Measurements from ENCODE around the gene AOX1. TPM values are rescaled to one million over a fixed set of nuclear protein-coding genes. Genes with fewer than 3 reads are reported as not detected.
"Not testable (repeated sequence)": the region's sequence is repeated elsewhere in the genome, so short reads cannot be mapped to it uniquely, and the experiment has no call there.

AOX1 gene
- total RNA-seq, 1 experiment from 2014 or later, result 3.5 TPM

GRCh38 chr2:200609028-200609614 is 23.3 kb downstream of the AOX1 start:
- Histone ChIP-seq H3K56ac (ENCODE audit: insufficient read length, low read depth, low read length) (no peak overlapping the region), H3K4me1 (ENCODE audit: insufficient read depth, low read length) (no peaks in the 10 kb centered on the region), H2BK15ac (ENCODE audit: low read depth, low read length) (no peak overlapping the region), H3K14ac (ENCODE audit: insufficient read depth, low read length) (no peak overlapping the region), H2BK120ac (ENCODE audit: low read depth, low read length, poor library complexity, severe bottlenecking) (no peak overlapping the region), H3K27ac (ENCODE audit: insufficient read length, low read depth, low read length) (no peak overlapping the region), H4K5ac (ENCODE audit: insufficient read length, low read depth, low read length) (no peak overlapping the region), H2BK5ac (ENCODE audit: insufficient read length, low read length) (no peak overlapping the region), H4K20me1 (ENCODE audit: control insufficient read depth, insufficient read depth, insufficient read length) (no peaks in the 10 kb centered on the region), H3K79me2 (ENCODE audit: insufficient read depth, low read length) (no peaks in the 10 kb centered on the region), H2BK12ac (ENCODE audit: insufficient read length, low read depth, low read length) (no peak overlapping the region), H3K23me2 (ENCODE audit: insufficient read length, low read depth, low read length, poor library complexity, severe bottlenecking) (no peaks in the 10 kb centered on the region), H3T11ph (ENCODE audit: low read length) (no peak overlapping the region), H3K27me3 (ENCODE audit: insufficient read depth, low read length) (no peaks in the 10 kb centered on the region), H3K4me2 (ENCODE audit: insufficient read depth, insufficient read length, low read length) (no peak overlapping the region), H3K79me1 (ENCODE audit: insufficient read depth, low read depth, low read length, poor library complexity, severe bottlenecking) (no peaks in the 10 kb centered on the region), H3K23ac (ENCODE audit: insufficient read length, low read depth, low read length) (no peak overlapping the region), H2AFZ (ENCODE audit: low read length) (no peak overlapping the region), H3K9ac (ENCODE audit: extremely low read depth, insufficient read length, low read length) (no peak overlapping the region), H3K18ac (ENCODE audit: insufficient read length, low read depth, low read length) (no peak overlapping the region), H4K8ac (replicated peaks; ENCODE audit: insufficient read length, low read depth, low read length) (no peak overlapping the region), H3K4ac (ENCODE audit: low read depth, low read length) (no peak overlapping the region), H4K91ac (ENCODE audit: insufficient read length, low read depth, low read length) (no peak overlapping the region), H2BK20ac (ENCODE audit: low read depth, low read length, poor library complexity, severe bottlenecking) (no peak overlapping the region), H2AK5ac (ENCODE audit: insufficient read length, low read length) (no peak overlapping the region), H3K9me3 (ENCODE audit: control insufficient read depth, low read depth, low read length) (no peaks in the 10 kb centered on the region)
- H3K36me3 Mint-ChIP-seq (ENCODE audit: insufficient read depth in 1 of 3, low read depth in 3 of 3), result peaks cover 0 to 17% (median 15%) of the 10 kb centered on the region in 3 experiments; a peak in 3 of 7 replicates
- H3K27ac Mint-ChIP-seq, result no peak overlapping the region
- no peaks in the 10 kb centered on the region for H3K4me1 Mint-ChIP-seq
- peaks cover 0 to 5% of the 10 kb centered on the region in 2 experiments; a peak in 1 of 5 replicates for H3K9me3 Mint-ChIP-seq
- DNase-seq, result no peak
- H3K27me3 Mint-ChIP-seq (ENCODE audit: low read depth), result no peaks in the 10 kb centered on the region
- H3K4me3 Mint-ChIP-seq, result no peak overlapping the region
- TF ChIP-seq CTCF (conservative IDR thresholded peaks at IDR 0.05), result no peak

GRCh38 chr2:200610217-200610616 is 24.4 kb downstream of the AOX1 start:
- H2AK5ac ChIP-seq (ENCODE audit: insufficient read length, low read length); H2BK5ac ChIP-seq (ENCODE audit: insufficient read length, low read length); H3K9me3 ChIP-seq (ENCODE audit: control insufficient read depth, low read depth, low read length); H2BK12ac ChIP-seq (ENCODE audit: insufficient read length, low read depth, low read length); H3K56ac ChIP-seq (ENCODE audit: insufficient read length, low read depth, low read length); H3K9me3 Mint-ChIP-seq; H4K5ac ChIP-seq (ENCODE audit: insufficient read length, low read depth, low read length); H4K8ac ChIP-seq (replicated peaks; ENCODE audit: insufficient read length, low read depth, low read length); H3K14ac ChIP-seq (ENCODE audit: insufficient read depth, low read length); H3K4me2 ChIP-seq (ENCODE audit: insufficient read depth, insufficient read length, low read length); DNase-seq; H3K27ac Mint-ChIP-seq; H3K27me3 ChIP-seq (ENCODE audit: insufficient read depth, low read length); H3T11ph ChIP-seq (ENCODE audit: low read length); H2BK15ac ChIP-seq (ENCODE audit: low read depth, low read length); H3K18ac ChIP-seq (ENCODE audit: insufficient read length, low read depth, low read length); H3K4me1 ChIP-seq (ENCODE audit: insufficient read depth, low read length); H3K79me1 ChIP-seq (ENCODE audit: insufficient read depth, low read depth, low read length, poor library complexity, severe bottlenecking); H4K20me1 ChIP-seq (ENCODE audit: control insufficient read depth, insufficient read depth, insufficient read length); H3K9ac ChIP-seq (ENCODE audit: extremely low read depth, insufficient read length, low read length); H2BK20ac ChIP-seq (ENCODE audit: low read depth, low read length, poor library complexity, severe bottlenecking); H4K91ac ChIP-seq (ENCODE audit: insufficient read length, low read depth, low read length); H3K27me3 Mint-ChIP-seq (ENCODE audit: low read depth); H3K23ac ChIP-seq (ENCODE audit: insufficient read length, low read depth, low read length); H2BK120ac ChIP-seq (ENCODE audit: low read depth, low read length, poor library complexity, severe bottlenecking); H3K4me3 Mint-ChIP-seq; H3K4ac ChIP-seq (ENCODE audit: low read depth, low read length); H2AFZ ChIP-seq (ENCODE audit: low read length); H3K27ac ChIP-seq (ENCODE audit: insufficient read length, low read depth, low read length); H3K79me2 ChIP-seq (ENCODE audit: insufficient read depth, low read length); H3K23me2 ChIP-seq (ENCODE audit: insufficient read length, low read depth, low read length, poor library complexity, severe bottlenecking); H3K4me1 Mint-ChIP-seq: not testable (repeated sequence)
- no CpG with 5 or more reads among the region's 3 CpGs for WGBS (ENCODE audit: extremely low coverage, insufficient read length, low lambda C conversion rate)
- peaks cover 0 to 17% (median 15%) of the 10 kb centered on the region in 3 experiments; a peak in 3 of 7 replicates for H3K36me3 Mint-ChIP-seq (ENCODE audit: insufficient read depth in 1 of 3, low read depth in 3 of 3)

Measured in H9 (cell line).